IPS-20b (cell line): ENCODE data around the gene ROR2.
"Not testable (repeated sequence)": the region's sequence is repeated elsewhere in the genome, so short reads cannot be mapped to it uniquely, and the experiment has no call there.

Experiments used
- H3K27ac ChIP-seq: one replicate; pipeline ENCODE4 v1.5.1; 2013; ENCODE audit warnings: low read length
- H3K27me3 ChIP-seq: 2 replicates; pipeline ENCODE4 v1.6.1; 2013; ENCODE audit warnings: mild to moderate bottlenecking, low read length, inconsistent platforms; ENCODE audit not compliant: insufficient read depth
- H3K36me3 ChIP-seq: 2 replicates; pipeline ENCODE4 v1.6.1; 2013; ENCODE audit warnings: low read depth, mild to moderate bottlenecking, inconsistent platforms, low read length, moderate library complexity; ENCODE audit not compliant: insufficient read depth
- H3K4me1 ChIP-seq: 2 replicates; pipeline ENCODE4 v1.6.1; 2013; ENCODE audit warnings: mild to moderate bottlenecking, control low read depth, inconsistent platforms, low read length, moderate library complexity; ENCODE audit not compliant: insufficient read depth
- H3K4me3 ChIP-seq: 2 replicates; pipeline ENCODE4 v1.5.1; 2013; ENCODE audit warnings: mild to moderate bottlenecking, low read length, inconsistent platforms
- H3K9ac ChIP-seq: 2 replicates; pipeline ENCODE4 v1.6.1; 2013; ENCODE audit warnings: low read depth, mild to moderate bottlenecking, inconsistent platforms, low read length, moderate library complexity
- H3K9me3 ChIP-seq: 2 replicates; pipeline ENCODE4 v1.6.1; 2013; ENCODE audit warnings: mild to moderate bottlenecking, low read depth, low read length, inconsistent platforms; ENCODE audit not compliant: insufficient read depth

ROR2 gene

GRCh38 chr9:91639054-91639453 is 311.0 kb downstream of the ROR2 start:
- Histone ChIP-seq H3K27ac (no peak overlapping the region), H3K36me3 (no peaks in the 10 kb centered on the region), H3K4me3 (no peak overlapping the region), H3K9me3 (no peaks in the 10 kb centered on the region), H3K9ac (no peak overlapping the region), H3K4me1 (no peaks in the 10 kb centered on the region), H3K27me3 (no peaks in the 10 kb centered on the region)

- not testable (repeated sequence) for H3K9me3 ChIP-seq, H3K4me1 ChIP-seq, H3K27me3 ChIP-seq, H3K27ac ChIP-seq, H3K4me3 ChIP-seq, H3K9ac ChIP-seq, H3K36me3 ChIP-seq
These were observed 315.2 kb downstream of the ROR2 start for GRCh38 chr9:91634832-91635231.

GRCh38 chr9:91629718-91630117 is 320.3 kb downstream of the ROR2 start:
- no peak overlapping the region for H3K4me3 ChIP-seq
- H3K36me3 ChIP-seq = no peaks in the 10 kb centered on the region
- H3K9me3 ChIP-seq = peaks cover 7% of the 10 kb centered on the region
- H3K4me1 ChIP-seq = no peaks in the 10 kb centered on the region
- H3K9ac ChIP-seq = no peak overlapping the region
- no peaks in the 10 kb centered on the region for H3K27me3 ChIP-seq
- no peak overlapping the region for H3K27ac ChIP-seq

GRCh38 chr9:91628892-91629291 is 321.1 kb downstream of the ROR2 start:
- no peak overlapping the region for H3K27ac ChIP-seq
- H3K4me3 ChIP-seq = no peak overlapping the region
- H3K9me3 ChIP-seq = peaks cover 7% of the 10 kb centered on the region
- H3K4me1 ChIP-seq = no peaks in the 10 kb centered on the region
- no peak overlapping the region for H3K9ac ChIP-seq
- no peaks in the 10 kb centered on the region for H3K36me3 ChIP-seq
- H3K27me3 ChIP-seq = no peaks in the 10 kb centered on the region

GRCh38 chr9:91625331-91625730 is 324.7 kb downstream of the ROR2 start:
- Histone ChIP-seq H3K9ac (no peak overlapping the region), H3K36me3 (no peaks in the 10 kb centered on the region), H3K9me3 (peaks cover 7% of the 10 kb centered on the region), H3K27ac (no peak overlapping the region), H3K4me1 (no peaks in the 10 kb centered on the region), H3K27me3 (no peaks in the 10 kb centered on the region), H3K4me3 (no peak overlapping the region)

- H3K9me3 ChIP-seq = no peaks in the 10 kb centered on the region; the same call in 1 of the 2 replicates
- H3K9ac ChIP-seq = no peak overlapping the region
- no peak overlapping the region for H3K4me3 ChIP-seq
- no peaks in the 10 kb centered on the region for H3K4me1 ChIP-seq
- no peaks in the 10 kb centered on the region for H3K36me3 ChIP-seq
- no peaks in the 10 kb centered on the region for H3K27me3 ChIP-seq
- no peak overlapping the region for H3K27ac ChIP-seq
These were observed 327.0 kb downstream of the ROR2 start for GRCh38 chr9:91623004-91623403.

GRCh38 chr9:91622121-91622520 is 327.9 kb downstream of the ROR2 start:
- not testable (repeated sequence) for H3K4me3 ChIP-seq, H3K36me3 ChIP-seq, H3K9me3 ChIP-seq, H3K27ac ChIP-seq, H3K27me3 ChIP-seq, H3K4me1 ChIP-seq, H3K9ac ChIP-seq

GRCh38 chr9:91614044-91614443 is 336.0 kb downstream of the ROR2 start:
- H3K27ac ChIP-seq, H3K4me1 ChIP-seq: not testable (repeated sequence)

GRCh38 chr9:91611582-91611981 is 338.4 kb downstream of the ROR2 start:
- H3K4me3 ChIP-seq = no peak overlapping the region
- no peak overlapping the region for H3K27ac ChIP-seq
- no peaks in the 10 kb centered on the region for H3K36me3 ChIP-seq
- no peaks in the 10 kb centered on the region for H3K4me1 ChIP-seq
- H3K9ac ChIP-seq = no peak overlapping the region
- no peaks in the 10 kb centered on the region for H3K9me3 ChIP-seq
- H3K27me3 ChIP-seq = no peaks in the 10 kb centered on the region

More at GRCh38 chr9:91614044-91614443, 336.0 kb downstream of the ROR2 start:
- H3K27me3 ChIP-seq, H3K4me3 ChIP-seq, H3K9ac ChIP-seq, H3K9me3 ChIP-seq, H3K36me3 ChIP-seq: not testable (repeated sequence)

- no peaks in the 10 kb centered on the region for H3K27me3 ChIP-seq
- H3K9ac ChIP-seq = no peak overlapping the region
- H3K4me1 ChIP-seq = no peaks in the 10 kb centered on the region
- H3K36me3 ChIP-seq = no peaks in the 10 kb centered on the region
- no peak overlapping the region for H3K4me3 ChIP-seq
- H3K27ac ChIP-seq = no peak overlapping the region
- H3K9me3 ChIP-seq = no peaks in the 10 kb centered on the region
These were observed 343.6 kb downstream of the ROR2 start for GRCh38 chr9:91606255-91606995.

- Histone ChIP-seq H3K4me1 (no peaks in the 10 kb centered on the region), H3K36me3 (no peaks in the 10 kb centered on the region), H3K9me3 (no peaks in the 10 kb centered on the region), H3K27ac (no peak overlapping the region), H3K4me3 (no peak overlapping the region), H3K27me3 (no peaks in the 10 kb centered on the region), H3K9ac (no peak overlapping the region)
These were observed 345.4 kb downstream of the ROR2 start for GRCh38 chr9:91604451-91605179.

GRCh38 chr9:91603932-91604331 is 346.1 kb downstream of the ROR2 start:
- no peak overlapping the region for H3K27ac ChIP-seq
- no peak overlapping the region for H3K9ac ChIP-seq
- no peaks in the 10 kb centered on the region for H3K27me3 ChIP-seq
- H3K4me1 ChIP-seq = no peaks in the 10 kb centered on the region
- H3K4me3 ChIP-seq = no peak overlapping the region
- H3K9me3 ChIP-seq = no peaks in the 10 kb centered on the region
- no peaks in the 10 kb centered on the region for H3K36me3 ChIP-seq
